ENCODE data around the gene TRIM10. TPM values are rescaled to one million over a fixed set of nuclear protein-coding genes. Genes with fewer than 3 reads are reported as not detected.
"Not testable (repeated sequence)": the region's sequence is repeated elsewhere in the genome, so short reads cannot be mapped to it uniquely, and the experiment has no call there.

The TRIM10 gene
- total RNA-seq, 2 experiments from 2014 or later: 0.08 TPM; not detected in 1

DNA sequence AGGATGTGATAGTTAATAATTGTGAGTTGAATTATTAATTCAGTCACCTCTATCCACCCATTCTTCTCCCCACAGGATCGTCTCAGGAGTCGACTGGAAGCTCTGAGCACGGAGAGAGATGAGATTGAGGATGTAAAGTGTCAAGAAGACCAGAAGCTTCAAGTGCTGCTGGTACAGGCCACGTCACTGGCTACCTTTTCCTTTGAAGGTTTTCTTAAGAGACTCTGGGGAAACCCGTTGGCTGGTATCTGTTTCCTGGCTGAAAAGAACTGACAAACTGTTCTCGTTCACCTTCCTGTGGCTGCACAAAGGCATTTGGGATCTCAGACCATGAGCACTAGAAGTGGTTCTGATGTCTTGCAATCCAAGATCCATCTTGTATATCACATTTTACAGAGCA is 6.1 kb upstream of the TRIM10 start:
- Mint-ChIP-seq H3K27me3 (peaks cover 30% of the 10 kb centered on the region), H3K27ac (no peak overlapping the region), H3K36me3 (ENCODE audit: low read depth) (no peaks in the 10 kb centered on the region), H3K4me3 (no peak overlapping the region), H3K9me3 (no peaks in the 10 kb centered on the region), H3K4me1 (peaks cover 46% of the 10 kb centered on the region)
- CTCF ChIA-PET: interaction anchor here (2.6 to 3.1 kb wide), 2 partner anchors 35 to 64 kb away, joined by 9 to 21 read pairs; no protein-coding TSS in a partner anchor
- POLR2A ChIA-PET: no interaction called here
- DNase-seq: peak; percentile 32

DNA sequence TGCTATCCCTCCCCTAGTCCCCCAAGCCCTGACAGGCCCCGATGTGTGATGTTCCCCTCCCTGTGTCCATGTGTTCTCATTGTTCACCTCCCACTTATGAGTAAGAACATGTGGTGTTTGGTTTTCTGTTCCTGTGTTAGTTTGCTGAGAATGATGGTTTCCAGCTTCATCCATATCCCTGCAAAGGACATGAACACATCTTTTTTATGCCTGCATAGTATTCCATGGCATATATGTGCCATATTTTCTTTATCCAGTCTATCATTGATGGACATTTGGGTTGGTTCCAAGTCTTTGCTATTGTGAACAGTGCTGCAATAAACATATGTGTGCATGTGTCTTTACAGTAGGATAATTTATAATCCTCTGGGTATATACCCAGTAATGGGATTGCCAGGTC is 4.2 kb upstream of the TRIM10 start:
- POLR2A ChIA-PET; H3K4me3 Mint-ChIP-seq; DNase-seq; H3K27ac Mint-ChIP-seq; H3K36me3 Mint-ChIP-seq (ENCODE audit: low read depth); H3K9me3 Mint-ChIP-seq: not testable (repeated sequence)
- CTCF ChIA-PET: interaction anchor here (1.1 kb wide), 1 partner anchor 34 kb away, joined by 3 read pairs; no protein-coding TSS in a partner anchor
- peaks cover 17% of the 10 kb centered on the region for H3K27me3 Mint-ChIP-seq
- peaks cover 44% of the 10 kb centered on the region for H3K4me1 Mint-ChIP-seq

DNA sequence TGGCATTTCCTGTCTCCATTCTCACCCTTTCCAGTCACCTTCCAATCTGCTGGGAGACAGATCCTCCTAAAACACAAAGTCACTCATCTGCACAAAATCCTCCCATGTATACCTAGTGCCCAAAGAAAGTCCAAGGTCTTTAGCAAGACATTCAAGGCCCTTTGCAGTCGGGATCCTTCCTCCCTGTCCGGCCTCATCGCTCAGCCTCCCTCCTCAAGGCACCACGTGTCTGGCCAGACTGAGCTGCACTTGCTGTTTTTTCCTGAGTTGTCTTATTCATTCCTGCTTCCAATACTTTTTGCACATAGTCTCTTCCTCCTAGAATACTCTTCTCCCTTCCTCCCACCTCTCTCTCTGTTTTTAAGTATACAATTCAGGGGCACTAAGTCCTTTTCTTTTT is 3.7 kb upstream of the TRIM10 start:
- POLR2A ChIA-PET: no interaction called here
- H3K4me3 Mint-ChIP-seq: no peak overlapping the region
- peaks cover 18% of the 10 kb centered on the region for H3K27me3 Mint-ChIP-seq
- H3K36me3 Mint-ChIP-seq (ENCODE audit: low read depth): no peaks in the 10 kb centered on the region
- CTCF ChIA-PET: interaction anchor here (1.1 kb wide), 1 partner anchor 33 kb away, joined by 3 read pairs; no protein-coding TSS in a partner anchor
- H3K27ac Mint-ChIP-seq: no peak overlapping the region
- peaks cover 47% of the 10 kb centered on the region for H3K4me1 Mint-ChIP-seq
- DNase-seq: no peak
- H3K9me3 Mint-ChIP-seq: no peaks in the 10 kb centered on the region

DNA sequence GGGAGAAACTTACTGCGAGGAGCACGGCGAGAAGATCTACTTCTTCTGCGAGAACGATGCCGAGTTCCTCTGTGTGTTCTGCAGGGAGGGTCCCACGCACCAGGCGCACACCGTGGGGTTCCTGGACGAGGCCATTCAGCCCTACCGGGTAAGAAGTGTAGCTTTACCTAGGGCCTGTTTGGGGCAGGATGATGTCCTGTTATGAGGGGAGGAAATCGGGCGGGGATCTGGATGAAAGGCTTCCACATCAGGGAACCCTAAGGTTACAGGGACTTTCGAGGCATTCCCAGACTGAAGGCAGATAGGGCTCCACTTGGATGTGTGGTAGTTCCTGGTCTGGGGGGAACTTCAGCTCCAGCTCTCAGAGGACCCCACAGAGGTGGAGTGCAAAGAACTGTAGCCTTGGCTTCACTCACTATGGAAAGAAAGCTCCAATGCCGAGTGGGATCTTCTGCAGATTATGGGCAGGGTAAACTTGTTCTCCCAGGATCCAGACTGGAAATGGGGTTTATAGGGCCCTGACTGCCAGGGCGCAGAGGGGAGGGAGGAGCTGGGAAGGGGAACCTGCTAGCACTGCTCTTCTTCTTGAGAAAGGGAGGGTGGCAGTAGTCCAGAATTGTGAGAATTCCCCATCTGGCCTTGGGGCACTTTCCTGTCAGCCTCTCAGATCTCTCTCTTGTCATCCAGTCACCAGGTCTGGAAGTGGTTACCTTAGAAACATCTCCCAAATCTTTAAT is 3.1 kb upstream of the TRIM10 start:
- POLR2A ChIA-PET: no interaction called here
- DNase-seq: no peak
- Mint-ChIP-seq H3K4me3 (no peak overlapping the region), H3K4me1 (peaks cover 47% of the 10 kb centered on the region), H3K27ac (no peak overlapping the region), H3K36me3 (ENCODE audit: low read depth) (no peaks in the 10 kb centered on the region), H3K27me3 (peaks cover 19% of the 10 kb centered on the region), H3K9me3 (no peaks in the 10 kb centered on the region)
- CTCF ChIA-PET: interaction anchor here (1.4 kb wide), 1 partner anchor 62 kb away, joined by 3 read pairs; no protein-coding TSS in a partner anchor

DNA sequence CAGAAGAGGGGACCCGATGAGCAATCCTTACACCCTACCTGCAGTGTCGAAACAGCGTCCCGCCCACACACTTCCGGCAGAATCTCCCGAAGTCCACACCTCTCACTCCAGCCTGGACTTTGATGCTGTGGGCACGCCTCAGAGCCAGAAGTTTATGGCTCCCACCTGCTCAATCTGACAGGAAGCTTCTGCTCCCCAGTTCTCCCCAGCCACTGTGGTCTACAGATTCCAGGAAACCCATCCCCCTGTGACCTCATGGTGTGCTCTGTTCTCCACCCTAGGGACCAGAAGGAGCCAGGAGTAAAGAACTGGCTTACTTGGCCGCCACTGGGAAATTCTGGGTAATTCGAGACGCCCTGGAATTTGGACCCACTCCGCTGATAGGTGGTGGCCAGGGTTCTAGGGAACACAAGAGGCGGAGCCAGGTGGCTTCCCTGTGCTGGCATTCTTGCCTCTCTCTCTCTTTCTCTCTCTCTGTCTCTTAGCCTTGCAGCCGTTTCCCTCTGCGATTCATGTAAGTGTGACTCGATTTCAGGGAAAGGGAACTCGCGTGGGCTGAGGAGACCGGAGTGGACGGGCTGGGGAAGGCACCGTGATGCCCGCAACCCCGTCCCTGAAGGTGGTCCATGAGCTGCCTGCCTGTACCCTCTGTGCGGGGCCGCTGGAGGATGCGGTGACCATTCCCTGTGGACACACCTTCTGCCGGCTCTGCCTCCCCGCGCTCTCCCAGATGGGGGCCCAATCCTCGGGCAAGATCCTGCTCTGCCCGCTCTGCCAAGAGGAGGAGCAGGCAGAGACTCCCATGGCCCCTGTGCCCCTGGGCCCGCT is 2.3 kb upstream of the TRIM10 start, which contains the start of gene TRIM15:
Gene TRIM15 (plus strand): TSS at position 457 of the 828 bp plus-strand sequence. CDS start 139 bp downstream, at position 596.
- Mint-ChIP-seq H3K9me3 (no peaks in the 10 kb centered on the region), H3K27me3 (peaks cover 17% of the 10 kb centered on the region), H3K4me1 (peaks cover 51% of the 10 kb centered on the region), H3K27ac (no peak within 1 kb of the TSS), H3K36me3 (ENCODE audit: low read depth) (no peaks in the 10 kb centered on the region), H3K4me3 (no peak within 1 kb of the TSS)
- ChIA-PET POLR2A (no interaction called here), CTCF (interaction anchor here (1.4 kb wide), 1 partner anchor 61 kb away, joined by 3 read pairs; no protein-coding TSS in a partner anchor)
- DNase-seq: peak; percentile 40

DNA sequence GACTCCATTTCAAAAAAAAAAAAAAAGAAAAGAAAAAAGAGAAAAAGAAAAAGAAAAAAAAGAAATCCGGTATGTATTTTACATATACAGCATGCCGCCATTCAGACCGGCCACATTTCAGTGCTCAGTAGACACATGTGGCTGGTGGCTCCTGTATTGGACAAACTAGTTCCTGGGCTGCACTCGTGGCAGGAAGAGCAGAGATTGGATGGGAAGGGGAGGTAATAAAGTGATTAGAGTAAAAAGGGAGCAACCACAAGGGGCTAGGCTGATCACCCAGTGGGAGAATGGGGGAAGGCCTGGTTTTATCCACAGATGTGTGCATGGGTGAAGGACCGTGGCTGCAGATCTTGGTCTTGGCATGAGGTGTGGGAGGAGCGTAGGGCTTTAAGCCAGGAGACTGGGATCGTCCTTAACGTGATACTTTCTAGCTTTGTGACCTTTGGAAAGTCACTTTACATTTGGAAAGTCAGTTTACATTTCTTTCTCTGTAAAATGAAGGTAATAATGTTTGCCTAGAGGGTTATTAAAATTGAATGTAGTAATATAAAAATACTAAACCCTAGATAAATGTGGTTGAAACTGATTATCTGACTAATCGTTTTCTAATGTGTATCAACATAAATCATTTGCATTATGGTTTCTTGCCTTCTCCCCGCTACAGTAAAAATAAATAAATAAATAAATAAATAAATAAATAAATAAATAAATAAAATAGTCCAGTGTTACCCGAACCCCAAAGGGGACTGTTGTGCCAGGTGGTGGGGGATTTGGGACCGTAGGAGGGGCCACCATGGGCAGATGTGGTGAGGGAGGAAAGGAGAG is 1.5 kb upstream of the TRIM10 start:
- H3K4me1 Mint-ChIP-seq: peaks cover 50% of the 10 kb centered on the region
- H3K9me3 Mint-ChIP-seq: no peaks in the 10 kb centered on the region
- no peak overlapping the region for H3K4me3 Mint-ChIP-seq
- no peak for DNase-seq
- ChIA-PET CTCF (interaction anchor here (1.4 kb wide), 1 partner anchor 61 kb away, joined by 3 read pairs; no protein-coding TSS in a partner anchor), POLR2A (no interaction called here)
- H3K27ac Mint-ChIP-seq: no peak overlapping the region
- H3K27me3 Mint-ChIP-seq: peaks cover 19% of the 10 kb centered on the region
- H3K36me3 Mint-ChIP-seq (ENCODE audit: low read depth): no peaks in the 10 kb centered on the region

DNA sequence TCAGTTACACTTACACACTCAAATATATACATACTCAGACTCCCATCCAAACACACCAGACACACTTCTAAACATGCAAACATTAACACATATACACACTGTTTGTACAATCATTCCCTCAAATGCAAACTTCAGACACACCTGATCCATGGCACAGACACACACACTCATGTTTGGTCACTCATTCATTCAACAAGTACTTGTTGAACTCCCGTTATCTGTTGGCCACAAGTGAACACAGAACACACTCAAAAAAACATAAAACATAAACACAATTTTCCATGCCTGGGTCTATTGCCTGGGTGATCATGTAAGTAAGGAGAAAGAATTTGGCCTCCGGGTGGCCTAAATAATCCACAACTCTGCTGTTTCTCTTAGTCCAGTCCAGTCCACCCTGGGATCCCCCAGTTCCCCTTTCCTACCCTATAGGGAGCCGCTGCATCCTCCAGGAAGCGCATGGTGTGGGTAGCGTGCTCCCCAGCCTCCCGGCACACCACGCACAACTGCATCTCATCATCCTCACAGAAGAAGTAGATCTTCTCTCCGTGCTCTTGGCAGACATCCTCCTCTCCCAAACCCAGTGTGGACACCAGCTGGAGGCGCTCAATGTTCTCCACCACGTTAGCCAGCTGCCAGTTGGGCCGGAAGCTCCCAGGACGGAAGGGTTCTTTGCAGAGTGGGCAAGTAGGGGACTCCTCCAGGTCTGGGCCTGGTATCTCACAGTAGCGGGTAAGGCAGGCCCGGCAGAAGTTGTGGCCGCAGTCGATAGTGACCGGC is 815 bp downstream of the TRIM10 start:
- ChIA-PET CTCF (no interaction called here), POLR2A (no interaction called here)
- H3K36me3 Mint-ChIP-seq (ENCODE audit: low read depth): no peaks in the 10 kb centered on the region
- no peak overlapping the region for H3K27ac Mint-ChIP-seq
- peaks cover 26% of the 10 kb centered on the region for H3K27me3 Mint-ChIP-seq
- H3K9me3 Mint-ChIP-seq: no peaks in the 10 kb centered on the region
- H3K4me1 Mint-ChIP-seq: peaks cover 38% of the 10 kb centered on the region
- DNase-seq: no peak
- no peak overlapping the region for H3K4me3 Mint-ChIP-seq

DNA sequence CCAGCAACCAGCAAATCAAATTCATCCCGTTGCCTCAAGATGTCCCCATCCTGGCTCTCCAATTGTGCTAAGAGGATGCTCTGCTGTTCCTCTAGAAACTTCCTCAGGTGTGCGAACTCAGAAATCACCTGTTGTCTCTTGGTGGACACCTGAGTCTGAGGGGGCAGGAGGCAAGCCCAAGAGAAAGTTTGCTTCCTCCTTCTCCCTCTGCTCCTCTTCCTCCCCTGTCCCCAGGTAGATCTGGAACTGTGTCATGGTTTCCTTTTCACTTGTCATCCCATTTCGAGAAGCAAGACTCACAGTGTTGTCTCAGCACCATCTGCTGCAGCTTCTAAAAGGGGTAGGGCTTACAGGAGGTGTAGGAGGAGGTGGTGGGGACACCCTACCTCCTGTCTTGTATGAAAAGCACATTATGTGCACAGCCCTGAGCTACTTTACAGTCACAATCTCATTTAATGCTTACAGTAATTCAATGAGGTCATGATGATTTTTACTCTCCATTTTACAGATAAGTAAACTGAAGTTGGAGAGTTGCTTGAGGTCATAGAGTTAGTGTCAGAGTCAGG is 2.5 kb downstream of the TRIM10 start:
- CTCF ChIA-PET: interaction anchor here (1.5 kb wide), 1 partner anchor 28 kb away, joined by 9 read pairs; no protein-coding TSS in a partner anchor
- H3K4me3 Mint-ChIP-seq: no peak overlapping the region
- no peak for DNase-seq
- H3K4me1 Mint-ChIP-seq: peaks cover 25% of the 10 kb centered on the region
- peaks cover 33% of the 10 kb centered on the region for H3K27me3 Mint-ChIP-seq
- no peaks in the 10 kb centered on the region for H3K36me3 Mint-ChIP-seq (ENCODE audit: low read depth)
- POLR2A ChIA-PET: no interaction called here
- H3K9me3 Mint-ChIP-seq: no peaks in the 10 kb centered on the region
- H3K27ac Mint-ChIP-seq: no peak overlapping the region

DNA sequence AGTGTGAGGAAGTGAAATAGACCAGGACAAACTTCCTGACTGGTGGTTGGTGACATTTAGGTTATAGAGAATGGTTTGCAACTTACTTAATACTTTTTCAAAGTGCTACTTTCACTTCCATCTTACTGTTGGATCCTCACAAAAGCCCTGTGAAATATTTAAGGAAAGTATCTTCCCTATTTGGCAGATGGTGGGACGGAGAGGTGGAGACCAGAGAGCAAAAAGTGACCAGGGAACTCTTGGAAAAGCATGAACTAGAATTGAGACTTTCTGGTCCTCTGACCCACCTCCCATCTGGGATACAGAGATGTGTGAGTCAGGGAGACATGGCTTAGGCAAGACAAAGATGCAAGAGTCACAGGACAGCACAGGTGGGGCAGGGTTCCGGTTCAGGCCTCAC is 3.0 kb downstream of the TRIM10 start:
- Mint-ChIP-seq H3K36me3 (ENCODE audit: low read depth) (no peaks in the 10 kb centered on the region), H3K27me3 (peaks cover 39% of the 10 kb centered on the region), H3K27ac (no peak overlapping the region), H3K4me3 (no peak overlapping the region), H3K4me1 (peaks cover 20% of the 10 kb centered on the region), H3K9me3 (no peaks in the 10 kb centered on the region)
- DNase-seq: no peak
- POLR2A ChIA-PET: no interaction called here
- CTCF ChIA-PET: interaction anchor here (1.5 kb wide), 1 partner anchor 27 kb away, joined by 9 read pairs; no protein-coding TSS in a partner anchor

DNA sequence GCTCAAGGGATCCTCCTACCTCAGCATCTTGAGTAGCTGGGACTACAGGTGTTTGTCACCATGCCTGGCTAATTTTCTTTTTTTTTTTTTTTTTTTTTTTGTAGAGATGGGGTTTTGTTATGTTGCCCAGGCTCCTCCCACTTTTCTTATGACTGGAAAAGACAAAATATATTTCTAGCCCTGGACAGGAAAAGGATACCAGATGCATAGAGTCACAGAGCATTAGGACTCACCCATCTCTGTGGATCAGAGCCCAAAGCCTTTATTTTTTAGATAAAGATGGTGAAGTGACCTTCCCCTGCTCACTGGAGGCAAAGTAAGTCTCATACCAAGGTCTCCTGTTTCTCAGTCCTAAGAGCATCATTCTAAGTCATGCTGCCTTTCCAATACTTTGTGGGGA is 3.4 kb downstream of the TRIM10 start:
- peaks cover 43% of the 10 kb centered on the region for H3K27me3 Mint-ChIP-seq
- H3K4me3 Mint-ChIP-seq: no peak overlapping the region
- no peak for DNase-seq
- H3K36me3 Mint-ChIP-seq (ENCODE audit: low read depth): no peaks in the 10 kb centered on the region
- no peaks in the 10 kb centered on the region for H3K9me3 Mint-ChIP-seq
- no peak overlapping the region for H3K27ac Mint-ChIP-seq
- CTCF ChIA-PET: interaction anchor here (1.5 kb wide), 1 partner anchor 27 kb away, joined by 9 read pairs; no protein-coding TSS in a partner anchor
- peaks cover 16% of the 10 kb centered on the region for H3K4me1 Mint-ChIP-seq
- POLR2A ChIA-PET: no interaction called here

DNA sequence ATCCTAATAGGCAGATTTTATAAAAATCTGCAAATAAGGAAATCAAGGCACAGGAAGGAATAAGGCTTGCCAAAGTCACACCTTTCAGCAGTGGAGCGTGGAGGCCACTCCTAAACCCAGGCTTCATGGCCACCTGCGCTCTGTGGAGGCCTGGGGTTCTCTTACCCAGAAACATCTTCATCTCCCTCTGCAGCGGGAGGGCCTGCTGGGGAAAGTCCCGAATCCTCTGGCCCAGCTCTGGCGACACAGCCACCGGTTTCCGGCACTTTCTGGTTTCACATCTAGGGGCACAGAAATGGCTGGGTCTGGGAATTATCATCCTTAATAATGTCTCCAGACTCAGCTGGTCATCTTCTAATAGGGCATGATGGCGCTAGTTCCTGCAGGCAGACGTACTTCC is 4.2 kb downstream of the TRIM10 start:
- ChIA-PET CTCF (interaction anchor here (1.5 kb wide), 1 partner anchor 26 kb away, joined by 9 read pairs; no protein-coding TSS in a partner anchor), POLR2A (no interaction called here)
- peaks cover 12% of the 10 kb centered on the region for H3K4me1 Mint-ChIP-seq

DNA sequence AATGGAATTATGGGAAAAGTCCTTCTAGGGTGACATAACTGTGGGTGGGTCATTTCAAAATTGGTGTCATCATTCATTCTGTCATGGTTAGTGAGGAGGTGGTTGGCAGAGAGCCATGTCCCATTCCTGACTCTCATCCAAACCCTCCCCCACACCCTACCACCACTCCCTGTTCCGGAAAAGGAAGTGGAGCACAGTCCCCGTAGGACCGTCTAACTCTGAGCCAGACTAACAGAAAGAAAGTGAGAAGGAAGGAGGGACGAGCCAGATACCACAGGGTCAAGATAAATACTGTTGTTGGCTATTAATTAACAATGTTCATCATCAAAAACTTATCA is 4.8 kb downstream of the TRIM10 start:
- ChIA-PET POLR2A (no interaction called here), CTCF (no interaction called here)
- H3K4me1 Mint-ChIP-seq: peaks cover 16% of the 10 kb centered on the region
- H3K36me3 Mint-ChIP-seq (ENCODE audit: low read depth): no peaks in the 10 kb centered on the region
- H3K27me3 Mint-ChIP-seq: peaks cover 50% of the 10 kb centered on the region
- H3K4me3 Mint-ChIP-seq: no peak overlapping the region
- H3K9me3 Mint-ChIP-seq: no peaks in the 10 kb centered on the region
- no peak overlapping the region for H3K27ac Mint-ChIP-seq
- DNase-seq: no peak

More for the DNA sequence above, 4.2 kb downstream of the TRIM10 start:
- H3K27me3 Mint-ChIP-seq: peaks cover 46% of the 10 kb centered on the region
- DNase-seq: no peak
- H3K27ac Mint-ChIP-seq: no peak overlapping the region
- H3K9me3 Mint-ChIP-seq: no peaks in the 10 kb centered on the region
- no peak overlapping the region for H3K4me3 Mint-ChIP-seq
- H3K36me3 Mint-ChIP-seq (ENCODE audit: low read depth): no peaks in the 10 kb centered on the region
